K562 (cell line): ENCODE data around the gene TRDN. TPM values are rescaled to one million over a fixed set of nuclear protein-coding genes. Genes with fewer than 3 reads are reported as not detected.

Source experiments
- ATAC-seq: fragments of 200-7000 bp; cut with Tn5 transposase; 3 replicates; pipeline ENCODE4 v1.9.1; 2020; ENCODE audit warnings: moderate library complexity
- BruUV-seq: library from RNA; stranded (reverse); fragments of 400-500 nt; replicated peaks from 2 replicates; lab custom pipeline; 2021; lab: Mats Ljungman, UMichigan
- CTCF ChIA-PET: fragments of 300-600 bp; formaldehyde crosslinking; extraction: SDS; loops from one replicate; lab custom pipeline; 2021; ENCODE audit warnings: low intra/inter-chr PET ratio; lab: Yijun Ruan, JAX
- POLR2A ChIA-PET: fragments of 300-600, 350-650 bp; sonication (Branson Sonifier 250); formaldehyde crosslinking; extraction: SDS; loops from one replicate; lab custom pipeline; 2021; ENCODE audit warnings: antibody characterized with exemption, inconsistent platforms; lab: Yijun Ruan, JAX
- DNase-seq, 4 experiments: peaks; one replicate each; pipeline versions ENCODE4 v3.0.0 to v3.0.0-alpha.2; 2011 to 2018; ENCODE audit warnings: low spot score in 3 of 4, mixed read lengths in 3 of 4; ENCODE audit errors: extremely low read depth in 1 of 4
- FAIRE-seq: peaks from 2 replicates; lab custom pipeline; 2011; peaks lifted over from hg19 to GRCh38; lab: Jason Lieb, UNC
- H2AFZ ChIP-seq: 2 replicates; pipeline ENCODE4 v1.6.0; 2011; ENCODE audit warnings: low read depth, low read length, control low read depth, inconsistent platforms
- H3K27ac ChIP-seq: fragments of 200-600 bp; 3 replicates; pipeline ENCODE4 v1.8.0; 2011; ENCODE audit warnings: low read depth, mild to moderate bottlenecking, control low read depth, inconsistent platforms, low read length, moderate library complexity, mixed read lengths; ENCODE audit errors: extremely low read depth
- H3K27me3 ChIP-seq, 2 experiments: fragments of 300-600 bp in 1 of 2; 2 replicates in 1 of 2; 3 replicates in 1 of 2; pipeline versions ENCODE4 v1.6.0 to v1.8.0; 2011; ENCODE audit warnings: inconsistent platforms in 2 of 2, low read length in 2 of 2, mild to moderate bottlenecking in 1 of 2, mixed read lengths in 1 of 2, moderate library complexity in 1 of 2; ENCODE audit not compliant: control insufficient read depth in 2 of 2, insufficient read depth in 2 of 2
- H3K36me3 ChIP-seq: fragments of 300-600 bp; 3 replicates; pipeline ENCODE4 v1.8.0; 2011; ENCODE audit warnings: mild to moderate bottlenecking, low read length, inconsistent platforms; ENCODE audit not compliant: control insufficient read depth, insufficient read depth
- H3K4me1 ChIP-seq, 2 experiments: fragments of 200-600 bp in 1 of 2; replicated peaks in 1 of 2; 2 replicates in 1 of 2; 3 replicates in 1 of 2; pipeline versions ENCODE4 v1.5.1 to v1.8.0; 2011; ENCODE audit warnings: inconsistent platforms in 2 of 2, low read length in 2 of 2, mild to moderate bottlenecking in 1 of 2, mixed read lengths in 1 of 2, moderate library complexity in 1 of 2; ENCODE audit not compliant: control insufficient read depth in 2 of 2, insufficient read depth in 2 of 2
- H3K4me2 ChIP-seq: 2 replicates; pipeline ENCODE4 v1.6.1; 2011; ENCODE audit warnings: low read length, control low read depth, inconsistent platforms, mixed read lengths; ENCODE audit not compliant: insufficient read depth
- H3K4me3 ChIP-seq: fragments of 200-600 bp; sonication (generic), shearing (Covaris generic); 2 replicates; pipeline ENCODE4 v1.5.1; 2016; ENCODE audit warnings: control low read depth, inconsistent platforms
- H3K79me2 ChIP-seq: fragments of 200-600 bp; 3 replicates; pipeline ENCODE4 v1.8.0; 2011; ENCODE audit warnings: low read length, inconsistent platforms; ENCODE audit not compliant: control insufficient read depth, insufficient read depth
- H3K9ac ChIP-seq, 2 experiments: 2 replicates each; pipeline versions ENCODE4 v1.6.0 to v1.6.1; 2011; ENCODE audit warnings: low read depth in 2 of 2, low read length in 2 of 2, control low read depth in 1 of 2, inconsistent platforms in 1 of 2, mild to moderate bottlenecking in 1 of 2, mixed read lengths in 1 of 2; ENCODE audit not compliant: insufficient read depth in 1 of 2
- H3K9me1 ChIP-seq: one replicate; pipeline ENCODE4 v1.6.0; 2011; ENCODE audit warnings: inconsistent platforms, mild to moderate bottlenecking, low read length, moderate library complexity; ENCODE audit not compliant: control insufficient read depth, insufficient read depth
- H3K9me3 ChIP-seq: replicated peaks from 2 replicates; pipeline ENCODE4 v1.5.1; 2011; ENCODE audit warnings: low read depth, low read length, inconsistent platforms; ENCODE audit not compliant: control insufficient read depth, insufficient read depth
- H4K20me1 ChIP-seq: replicated peaks from 2 replicates; pipeline ENCODE4 v1.6.1; 2011; ENCODE audit warnings: low read length, inconsistent platforms, mixed read lengths; ENCODE audit not compliant: control insufficient read depth, insufficient read depth
- ARID3A ChIP-seq: IDR thresholded peaks from 2 replicates; pipeline ENCODE4 v1.6.1; 2012; ENCODE audit warnings: low read depth, low read length, improper control_type of control experiment, borderline replicate concordance
- ERF ChIP-seq: fragments of 450-650 bp; formaldehyde crosslinking; IDR thresholded peaks from 2 replicates; pipeline ENCODE4 v1.4.0; 2020; ENCODE audit warnings: mild to moderate bottlenecking, mixed read lengths
- RUNX1 ChIP-seq: sonication (generic); IDR thresholded peaks from 2 replicates; pipeline ENCODE4 v1.6.1; 2016; ENCODE audit warnings: antibody characterized with exemption, low read depth
- XRCC4 ChIP-seq: IDR thresholded peaks from one replicate; pipeline ENCODE4 v1.6.1; 2011; ENCODE audit not compliant: insufficient read depth, insufficient read length; ENCODE audit errors: extremely low read depth
- ZBTB17 ChIP-seq: fragments of 450-650 bp; formaldehyde crosslinking; IDR thresholded peaks from 2 replicates; pipeline ENCODE4 v1.4.0; 2020; ENCODE audit warnings: mild to moderate bottlenecking
- ZC3H4 ChIP-seq: sonication (generic); formaldehyde crosslinking; IDR thresholded peaks from 2 replicates; pipeline ENCODE4 v1.9.0; 2021; ENCODE audit warnings: missing genetic modification reagents, borderline replicate concordance
- in situ Hi-C: fragments of 300-500 bp; cut with MboI; formaldehyde crosslinking; loops from 4 replicates; pipeline ENCODE4 v1.15.0; 2018; ENCODE audit warnings: inconsistent platforms, mixed read lengths
- intact Hi-C: fragments of 100-400 bp; cut with micrococcal nuclease; formaldehyde crosslinking; loops from 2 replicates; pipeline ENCODE4 v1.14.2; 2022
- polyA plus RNA-seq, 8 experiments: library from polyadenylated mRNA; depleted of rRNA in 4 of 8; stranded (reverse) in 5 of 8; unstranded in 3 of 8; fragments of >200 nt; fragmentation: Nextera tagmentation in 2 of 8; fragmentation: Illumina TruSeq in 1 of 8; extraction: Ambion mirVana in 2 of 8; extraction: Trizol in 1 of 8; gene quantifications; 2 replicates each; pipeline versions ENCODE4 v1.2.1 to v1.2.3, GENCODE V29; 2011 to 2014; ENCODE audit warnings: inconsistent platforms in 1 of 8, missing spikeins in 1 of 8
- total RNA-seq, 7 experiments: library from RNA; depleted of rRNA in 6 of 7; stranded (reverse); fragments of >200 nt in 6 of 7; fragmentation: Illumina TruSeq in 2 of 7; extraction: Trizol in 2 of 7; gene quantifications; 2 replicates each; pipeline versions ENCODE4 v1.2.1 to v1.2.3, GENCODE V29; 2011 to 2021; ENCODE audit warnings: low replicate concordance in 1 of 7
- TF ChIP-seq, protein P1 (sequence below): fragments of 250-450 bp; sonication (Bioruptor Pico); IDR thresholded peaks from 2 replicates; pipeline ENCODE4 v1.5.0; 2021; ENCODE audit warnings: mild to moderate bottlenecking, borderline replicate concordance

Gene TRDN
- total and polyA plus RNA-seq, 9 of the 15 experiments (the other 6 are each of a cell fraction or from before 2014, with no cell fraction given): 0.05 to 0.50 (median 0.16) TPM

DNA sequence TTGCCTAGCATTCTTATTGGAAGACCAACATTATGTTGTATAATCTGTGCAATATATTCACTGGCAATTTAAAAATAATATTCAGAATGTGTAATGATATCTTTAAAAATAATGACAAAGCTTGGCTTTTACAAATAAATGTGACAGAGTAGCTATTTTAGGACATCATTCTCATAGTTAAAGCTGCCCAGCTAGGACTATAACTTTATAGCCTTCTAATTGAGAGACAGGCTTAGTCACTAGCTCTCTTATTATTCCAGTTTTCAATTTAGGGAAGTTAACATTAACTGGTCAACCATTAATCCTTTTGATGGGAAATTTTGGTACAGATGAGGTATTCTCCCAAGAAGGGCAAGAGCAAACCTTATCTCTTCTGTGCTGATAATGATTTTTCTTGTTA, 443.5 kb downstream of the TRDN start:
- DNase-seq (no peak), FAIRE-seq (no peak), ATAC-seq (no peak)
- Histone ChIP-seq H3K9me3 (no peaks in the 10 kb centered on the region), H3K27ac (no peak overlapping the region), H3K9me1 (no peaks in the 10 kb centered on the region), H3K4me2 (no peak overlapping the region), H3K79me2 (no peaks in the 10 kb centered on the region), H3K4me1 (no peaks in the 10 kb centered on the region), H3K27me3 (no peaks in the 10 kb centered on the region), H3K4me3 (no peak overlapping the region), H3K36me3 (no peaks in the 10 kb centered on the region), H3K9ac (no peak overlapping the region), H2AFZ (no peak overlapping the region), H4K20me1 (no peaks in the 10 kb centered on the region)
- ChIA-PET CTCF (no interaction called here), POLR2A (no interaction called here)
- no peak for TF ChIP-seq ARID3A
- TF ChIP-seq RUNX1: no peak
- TF ChIP-seq, protein P1, sequence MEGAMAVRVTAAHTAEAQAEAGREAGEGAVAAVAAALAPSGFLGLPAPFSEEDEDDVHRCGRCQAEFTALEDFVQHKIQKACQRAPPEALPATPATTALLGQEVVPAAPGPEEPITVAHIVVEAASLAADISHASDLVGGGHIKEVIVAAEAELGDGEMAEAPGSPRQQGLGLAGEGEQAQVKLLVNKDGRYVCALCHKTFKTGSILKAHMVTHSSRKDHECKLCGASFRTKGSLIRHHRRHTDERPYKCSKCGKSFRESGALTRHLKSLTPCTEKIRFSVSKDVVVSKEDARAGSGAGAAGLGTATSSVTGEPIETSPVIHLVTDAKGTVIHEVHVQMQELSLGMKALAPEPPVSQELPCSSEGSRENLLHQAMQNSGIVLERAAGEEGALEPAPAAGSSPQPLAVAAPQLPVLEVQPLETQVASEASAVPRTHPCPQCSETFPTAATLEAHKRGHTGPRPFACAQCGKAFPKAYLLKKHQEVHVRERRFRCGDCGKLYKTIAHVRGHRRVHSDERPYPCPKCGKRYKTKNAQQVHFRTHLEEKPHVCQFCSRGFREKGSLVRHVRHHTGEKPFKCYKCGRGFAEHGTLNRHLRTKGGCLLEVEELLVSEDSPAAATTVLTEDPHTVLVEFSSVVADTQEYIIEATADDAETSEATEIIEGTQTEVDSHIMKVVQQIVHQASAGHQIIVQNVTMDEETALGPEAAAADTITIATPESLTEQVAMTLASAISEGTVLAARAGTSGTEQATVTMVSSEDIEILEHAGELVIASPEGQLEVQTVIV (CRISPR knock-in tag): no peak
- no peak for TF ChIP-seq ZBTB17
- TF ChIP-seq ERF (CRISPR knock-in tag): no peak
- no peak for TF ChIP-seq XRCC4
- TF ChIP-seq ZC3H4 (CRISPR knock-in tag): no peak
- in situ Hi-C loops: no loop called here
- no TSS peak for BruUV-seq
- intact Hi-C loops: no loop called here
